SK-N-SH (cell line): ENCODE measurements around the gene ERCC8. TPM values are rescaled to one million over a fixed set of nuclear protein-coding genes. Genes with fewer than 3 reads are reported as not detected.

Experiments used
- CTCF ChIA-PET: fragments of 300-600, 350-600 bp; formaldehyde crosslinking; extraction: SDS; loops from one replicate; lab custom pipeline; 2021; lab: Yijun Ruan, JAX
- POLR2A ChIA-PET: fragments of 350-600 bp; sonication (Branson Sonifier 250); formaldehyde crosslinking; extraction: SDS; loops from one replicate; lab custom pipeline; 2020; ENCODE audit warnings: antibody characterized with exemption, inconsistent platforms; lab: Yijun Ruan, JAX
- DNase-seq: peaks from one replicate; pipeline ENCODE4 v3.0.0; 2012
- H2AFZ ChIP-seq: fragments of 200-600 bp; sonication (generic); 2 replicates; pipeline ENCODE4 v1.8.1; 2016; ENCODE audit warnings: antibody characterized with exemption, mild to moderate bottlenecking, low read depth
- H3F3A ChIP-seq: fragments of 200-600 bp; sonication (generic); replicated peaks from 2 replicates; pipeline ENCODE3; 2016; ENCODE audit warnings: antibody characterized with exemption, mild to moderate bottlenecking; ENCODE audit not compliant: insufficient read depth
- H3K27ac ChIP-seq, 2 experiments: fragments of 200-500 bp in 1 of 2; fragments of 200-600 bp in 1 of 2; sonication (Bioruptor generic) in 1 of 2; sonication (generic), shearing (Covaris generic) in 1 of 2; 2 replicates each; pipeline versions ENCODE4 v1.5.1 to v1.6.1; 2014 to 2016; ENCODE audit warnings: low read depth in 2 of 2, inconsistent platforms in 1 of 2, low read length in 1 of 2, mild to moderate bottlenecking in 1 of 2, mixed read lengths in 1 of 2
- H3K27me3 ChIP-seq: fragments of 200-600 bp; sonication (generic), shearing (Covaris generic); 2 replicates; pipeline ENCODE4 v1.6.1; 2016; ENCODE audit warnings: mixed run types; ENCODE audit not compliant: insufficient read depth
- H3K36me3 ChIP-seq, 2 experiments: fragments of 200-500 bp in 1 of 2; fragments of 200-600 bp in 1 of 2; sonication (Bioruptor generic) in 1 of 2; sonication (generic) in 1 of 2; replicated peaks in 1 of 2; 2 replicates each; pipeline versions ENCODE3 to v1.5.1; 2014 to 2016; ENCODE audit warnings: low read length in 1 of 2, mild to moderate bottlenecking in 1 of 2; ENCODE audit not compliant: insufficient read depth in 2 of 2, control insufficient read depth in 1 of 2
- H3K4me1 ChIP-seq, 2 experiments: fragments of 200-500 bp in 1 of 2; fragments of 200-600 bp in 1 of 2; sonication (Bioruptor generic) in 1 of 2; sonication (generic), shearing (Covaris generic) in 1 of 2; 2 replicates each; pipeline versions ENCODE4 v1.5.1 to v1.6.1; 2014 to 2016; ENCODE audit warnings: low read depth in 1 of 2, low read length in 1 of 2, mixed run types in 1 of 2; ENCODE audit not compliant: insufficient read depth in 2 of 2, control insufficient read depth in 1 of 2
- H3K4me2 ChIP-seq: fragments of 200-600 bp; sonication (generic), shearing (Covaris generic); 2 replicates; pipeline ENCODE4 v1.6.1; 2017; ENCODE audit warnings: mixed run types
- H3K4me3 ChIP-seq, 2 experiments: fragments of 200-500 bp in 1 of 2; fragments of 200-600 bp in 1 of 2; sonication (Bioruptor generic) in 1 of 2; sonication (generic), shearing (Covaris generic) in 1 of 2; 2 replicates each; pipeline versions ENCODE4 v1.5.1 to v1.8.1; 2014 to 2016; ENCODE audit warnings: low read depth in 2 of 2, inconsistent platforms in 1 of 2, low read length in 1 of 2, mild to moderate bottlenecking in 1 of 2, mixed read lengths in 1 of 2, moderate library complexity in 1 of 2
- H3K79me2 ChIP-seq: fragments of 200-600 bp; sonication (generic); 2 replicates; pipeline ENCODE4 v1.8.1; 2017; ENCODE audit warnings: mild to moderate bottlenecking; ENCODE audit not compliant: insufficient read depth
- H3K9ac ChIP-seq: fragments of 200-600 bp; sonication (generic); 2 replicates; pipeline ENCODE4 v1.6.1; 2017; ENCODE audit warnings: mixed run types
- H3K9me2 ChIP-seq: fragments of 200-600 bp; sonication (generic); 2 replicates; pipeline ENCODE4 v1.6.1; 2017; ENCODE audit warnings: mixed run types
- H3K9me3 ChIP-seq: fragments of 200-600 bp; sonication (generic); 2 replicates; pipeline ENCODE4 v1.6.1; 2017; ENCODE audit warnings: mixed run types, mild to moderate bottlenecking, moderate library complexity
- H4K20me1 ChIP-seq: fragments of 200-600 bp; sonication (generic); 2 replicates; pipeline ENCODE4 v1.6.1; 2017; ENCODE audit warnings: mild to moderate bottlenecking, mixed run types; ENCODE audit not compliant: insufficient read depth
- EP300 ChIP-seq, 2 experiments: IDR thresholded peaks; 2 replicates each; pipeline versions ENCODE4 v1.4.0 to v1.6.1; 2012; ENCODE audit warnings: borderline replicate concordance in 1 of 2, low read depth in 1 of 2, low read length in 1 of 2
- EZH2phosphoT487 ChIP-seq: fragments of 200-600 bp; sonication (generic); IDR thresholded peaks from 2 replicates; pipeline ENCODE4 v1.6.1; 2017; ENCODE audit warnings: low read depth, mixed run types, mild to moderate bottlenecking, antibody characterized with exemption, moderate library complexity, borderline replicate concordance
- FOXJ3 ChIP-seq: sonication (generic); formaldehyde crosslinking; IDR thresholded peaks from 2 replicates; pipeline ENCODE4 v1.5.1; 2020; ENCODE audit warnings: mild to moderate bottlenecking, missing genetic modification reagents
- FOXM1 ChIP-seq: IDR thresholded peaks from 2 replicates; pipeline ENCODE4 v1.4.0; 2012; ENCODE audit warnings: low read depth, mild to moderate bottlenecking
- MXI1 ChIP-seq: IDR thresholded peaks from 2 replicates; pipeline ENCODE4 v1.6.1; 2012; ENCODE audit warnings: mild to moderate bottlenecking, low read depth, low read length, improper control_type of control experiment
- NFIC ChIP-seq: IDR thresholded peaks from 2 replicates; pipeline ENCODE4 v1.4.0; 2012; ENCODE audit warnings: borderline replicate concordance
- PBX3 ChIP-seq: IDR thresholded peaks from 2 replicates; pipeline ENCODE4; 2012
- RAD21 ChIP-seq: IDR thresholded peaks from 2 replicates; pipeline ENCODE4 v1.6.1; 2012; ENCODE audit warnings: mild to moderate bottlenecking, low read length
- REST ChIP-seq: IDR thresholded peaks from 2 replicates; pipeline ENCODE4 v1.6.1; 2012; ENCODE audit warnings: mild to moderate bottlenecking, low read depth, low read length, moderate library complexity
- RXRA ChIP-seq: IDR thresholded peaks from 2 replicates; pipeline ENCODE4 v1.4.0; 2012; ENCODE audit warnings: low read depth, mild to moderate bottlenecking, borderline replicate concordance
- polyA plus RNA-seq, 3 experiments: library from polyadenylated mRNA; depleted of rRNA; stranded (reverse); fragments of >200 nt; gene quantifications; 2 replicates each; pipeline ENCODE4 v1.2.3, GENCODE V29; 2012
- TF ChIP-seq, protein P1 (sequence below): fragments of 200-600 bp; sonication (generic); IDR thresholded peaks from 2 replicates; pipeline ENCODE4 v1.6.1; 2017; ENCODE audit warnings: antibody characterized with exemption, mild to moderate bottlenecking, moderate library complexity
- TF ChIP-seq, protein P2 (sequence below): fragments of 150-350 bp; IDR thresholded peaks from 2 replicates; pipeline ENCODE4 v1.6.1; 2017; ENCODE audit warnings: antibody characterized with exemption, low read length, low read depth, borderline replicate concordance

The ERCC8 gene
- polyA plus RNA-seq, 1 of the 3 experiments (the other 2 are of a cell fraction) = 11.6 TPM

- TF ChIP-seq PBX3 = no peak
Observed at GRCh38 chr5:60835554-60835953, 109.3 kb downstream of the ERCC8 start (continued).

- ChIA-PET CTCF (interaction anchor here (1.5 kb wide), 1 partner anchor 11 kb away, joined by 4 read pairs; the partner anchor contains the start of gene ELOVL7), POLR2A (no interaction called here)
- TF ChIP-seq FOXM1 (no peak), RXRA (no peak), FOXJ3 (no peak), EZH2phosphoT487 (no peak), NFIC (no peak), RAD21 (no peak), MXI1 (no peak), EP300 (IDR thresholded peaks at IDR 0.05; ENCODE audit: borderline replicate concordance in 1 of 2, low read depth in 1 of 2, low read length in 1 of 2) (no peak), REST (no peak)
- TF ChIP-seq, protein P1, sequence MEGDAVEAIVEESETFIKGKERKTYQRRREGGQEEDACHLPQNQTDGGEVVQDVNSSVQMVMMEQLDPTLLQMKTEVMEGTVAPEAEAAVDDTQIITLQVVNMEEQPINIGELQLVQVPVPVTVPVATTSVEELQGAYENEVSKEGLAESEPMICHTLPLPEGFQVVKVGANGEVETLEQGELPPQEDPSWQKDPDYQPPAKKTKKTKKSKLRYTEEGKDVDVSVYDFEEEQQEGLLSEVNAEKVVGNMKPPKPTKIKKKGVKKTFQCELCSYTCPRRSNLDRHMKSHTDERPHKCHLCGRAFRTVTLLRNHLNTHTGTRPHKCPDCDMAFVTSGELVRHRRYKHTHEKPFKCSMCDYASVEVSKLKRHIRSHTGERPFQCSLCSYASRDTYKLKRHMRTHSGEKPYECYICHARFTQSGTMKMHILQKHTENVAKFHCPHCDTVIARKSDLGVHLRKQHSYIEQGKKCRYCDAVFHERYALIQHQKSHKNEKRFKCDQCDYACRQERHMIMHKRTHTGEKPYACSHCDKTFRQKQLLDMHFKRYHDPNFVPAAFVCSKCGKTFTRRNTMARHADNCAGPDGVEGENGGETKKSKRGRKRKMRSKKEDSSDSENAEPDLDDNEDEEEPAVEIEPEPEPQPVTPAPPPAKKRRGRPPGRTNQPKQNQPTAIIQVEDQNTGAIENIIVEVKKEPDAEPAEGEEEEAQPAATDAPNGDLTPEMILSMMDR = no peak
- TF ChIP-seq, protein P2, sequence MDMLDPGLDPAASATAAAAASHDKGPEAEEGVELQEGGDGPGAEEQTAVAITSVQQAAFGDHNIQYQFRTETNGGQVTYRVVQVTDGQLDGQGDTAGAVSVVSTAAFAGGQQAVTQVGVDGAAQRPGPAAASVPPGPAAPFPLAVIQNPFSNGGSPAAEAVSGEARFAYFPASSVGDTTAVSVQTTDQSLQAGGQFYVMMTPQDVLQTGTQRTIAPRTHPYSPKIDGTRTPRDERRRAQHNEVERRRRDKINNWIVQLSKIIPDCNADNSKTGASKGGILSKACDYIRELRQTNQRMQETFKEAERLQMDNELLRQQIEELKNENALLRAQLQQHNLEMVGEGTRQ = no peak
- TF ChIP-seq, all 33 proteins: peak for 0
- Histone ChIP-seq H3K4me1 (no peaks in the 10 kb centered on the region), H3K9me2 (no peaks in the 10 kb centered on the region), H3F3A (no peaks in the 10 kb centered on the region), H4K20me1 (no peaks in the 10 kb centered on the region), H3K36me3 (no peaks in the 10 kb centered on the region), H2AFZ (no peak overlapping the region), H3K79me2 (no peaks in the 10 kb centered on the region), H3K9me3 (no peaks in the 10 kb centered on the region), H3K4me2 (no peak overlapping the region), H3K27me3 (no peaks in the 10 kb centered on the region; the same call in 1 of the 2 replicates), H3K4me3 (no peak overlapping the region), H3K9ac (no peak overlapping the region), H3K27ac (no peak overlapping the region)
- DNase-seq = no peak
Observed at GRCh38 chr5:60833520-60833919, 111.3 kb downstream of the ERCC8 start.
